Esophagus squamous epithelium (tissue), 5 donors: ENCODE results near the gene TIE1. TPM values are rescaled to one million over a fixed set of nuclear protein-coding genes. Genes with fewer than 3 reads are reported as not detected.

Source experiments
- DNase-seq: peaks from one replicate; lab custom pipeline; 2025; lab: John Stamatoyannopoulos, UW
- H3K27ac ChIP-seq, 4 donors: fragments of 200-600 bp; sonication (generic); one replicate each; pipeline ENCODE4 v1.5.1; 2016 to 2019; ENCODE audit warnings: mild to moderate bottlenecking in 1 of 4
- H3K27me3 ChIP-seq, 4 donors: fragments of 200-600 bp; sonication (generic); 1 replicate in 3 of 4; 2 replicates in 1 of 4; pipeline versions ENCODE4 v1.5.1 to v1.6.0; 2017 to 2021; ENCODE audit warnings: antibody characterized with exemption in 1 of 4
- H3K36me3 ChIP-seq, 3 donors: fragments of 200-600 bp; sonication (generic); one replicate each; pipeline ENCODE4 v1.5.1; 2016 to 2019
- H3K4me1 ChIP-seq, 3 donors: fragments of 200-600 bp; sonication (generic); one replicate each; pipeline ENCODE4 v1.5.1; 2017 to 2019
- H3K4me3 ChIP-seq, 4 donors: fragments of 200-600 bp; sonication (generic); 1 replicate in 3 of 4; 2 replicates in 1 of 4; pipeline ENCODE4 v1.5.1; 2016 to 2019; ENCODE audit warnings: mild to moderate bottlenecking in 2 of 4, moderate library complexity in 1 of 4
- H3K9me3 ChIP-seq, 3 donors: fragments of 200-600 bp; sonication (generic); one replicate each; pipeline ENCODE4 v1.5.1; 2016 to 2019
- CTCF ChIP-seq, 6 experiments: fragments of 450-650 bp in 4 of 6; fragments of 200-600 bp in 2 of 6; sonication (generic) in 2 of 6; IDR thresholded peaks; one replicate each; pipeline ENCODE4 v1.5.1; 2016 to 2019; ENCODE audit warnings: antibody characterized with exemption in 6 of 6, mild to moderate bottlenecking in 4 of 6, moderate library complexity in 4 of 6
- POLR2A ChIP-seq, 4 donors: fragments of 450-650 bp; IDR thresholded peaks; one replicate each; pipeline ENCODE4 v1.6.1; 2017; ENCODE audit warnings: antibody characterized with exemption in 4 of 4, mild to moderate bottlenecking in 4 of 4, moderate library complexity in 3 of 4
- WGBS, 2 donors: methylation state at CpG; one replicate each; pipeline ENCODE4 v1.1.5; 2018; 5-methylcytosine and 5-hydroxymethylcytosine counted together
- intact Hi-C: fragments of 100-400 bp; cut with DNase I; formaldehyde crosslinking; loops from one replicate; pipeline ENCODE4 v1.15.0; 2022
- total RNA-seq, 4 donors: library from RNA; depleted of rRNA; stranded (reverse); fragments of >200 nt; gene quantifications; one replicate each; pipeline ENCODE4 v1.1.0, GENCODE V29; 2016
- donor health status: DM: yes; HTN: yes; CAD: no.

Gene TIE1
- total RNA-seq, 4 donors from 2014 or later = 3.1 to 16.6 (median 5.9) TPM

GRCh38 chr1:43309405-43310025 is 8.7 kb downstream of the TIE1 start:
- no peak for TF ChIP-seq CTCF (IDR thresholded peaks at IDR 0.05)
- H3K27me3 ChIP-seq = no peaks in the 10 kb centered on the region
- H3K36me3 ChIP-seq = peaks cover 0 to 9% (median 0%) of the 10 kb centered on the region in 3 donors
- WGBS, 2 donors = 68 to 86% methylated on average over 10 to 12 of the region's 13 CpGs
- DNase-seq = no peak
- intact Hi-C loops = no loop called here
- no peaks in the 10 kb centered on the region for H3K9me3 ChIP-seq
- H3K4me1 ChIP-seq = peaks cover 0 to 6% (median 0%) of the 10 kb centered on the region in 3 donors
- H3K27ac ChIP-seq = no peak overlapping the region
- no peak overlapping the region for H3K4me3 ChIP-seq

GRCh38 chr1:43311521-43311920 is 10.7 kb downstream of the TIE1 start:
- Histone ChIP-seq H3K27ac (no peak overlapping the region), H3K4me1 (no peaks in the 10 kb centered on the region), H3K36me3 (peaks cover 0 to 9% (median 0%) of the 10 kb centered on the region in 3 donors), H3K4me3 (no peak overlapping the region), H3K27me3 (no peaks in the 10 kb centered on the region), H3K9me3 (no peaks in the 10 kb centered on the region)
- WGBS, 2 donors = 67 to 94% methylated on average over 2 to 5 of the region's 9 CpGs
- no peak for TF ChIP-seq POLR2A (IDR thresholded peaks at IDR 0.05)
- no peak for TF ChIP-seq CTCF (IDR thresholded peaks at IDR 0.05)
- intact Hi-C loops = no loop called here
- no peak for DNase-seq

GRCh38 chr1:43312212-43312623 is 11.4 kb downstream of the TIE1 start:
- Histone ChIP-seq H3K4me3 (no peak overlapping the region), H3K9me3 (no peaks in the 10 kb centered on the region), H3K4me1 (no peaks in the 10 kb centered on the region), H3K36me3 (peaks cover 0 to 9% (median 0%) of the 10 kb centered on the region in 3 donors), H3K27me3 (no peaks in the 10 kb centered on the region), H3K27ac (no peak overlapping the region)
- no peak for DNase-seq
- WGBS, 2 donors = no CpG with 5 or more reads among the region's 19 CpGs
- intact Hi-C loops = no loop called here
- TF ChIP-seq POLR2A (IDR thresholded peaks at IDR 0.05) (no peak), CTCF (IDR thresholded peaks at IDR 0.05) (no peak)

- intact Hi-C loops = no loop called here
- Histone ChIP-seq H3K9me3 (no peaks in the 10 kb centered on the region), H3K4me3 (no peak overlapping the region), H3K36me3 (peaks cover 0 to 9% (median 0%) of the 10 kb centered on the region in 3 donors), H3K27ac (no peak overlapping the region), H3K4me1 (no peaks in the 10 kb centered on the region), H3K27me3 (no peaks in the 10 kb centered on the region)
- 86 to 87% methylated on average over 7 to 10 of the region's 24 CpGs for WGBS, 2 donors
- TF ChIP-seq POLR2A (IDR thresholded peaks at IDR 0.05) = no peak
- TF ChIP-seq CTCF (IDR thresholded peaks at IDR 0.05) = no peak
- DNase-seq = no peak
Measured at GRCh38 chr1:43312663-43313515, 12.1 kb downstream of the TIE1 start.

- Histone ChIP-seq H3K36me3 (peaks cover 0 to 9% (median 0%) of the 10 kb centered on the region in 3 donors), H3K4me1 (no peaks in the 10 kb centered on the region), H3K4me3 (no peak overlapping the region), H3K27me3 (no peaks in the 10 kb centered on the region), H3K9me3 (no peaks in the 10 kb centered on the region), H3K27ac (no peak overlapping the region)
- DNase-seq = no peak
- intact Hi-C loops = no loop called here
- TF ChIP-seq POLR2A (IDR thresholded peaks at IDR 0.05) (no peak), CTCF (IDR thresholded peaks at IDR 0.05) (no peak)
- WGBS, 2 donors = 73 to 82% methylated on average over 8 to 9 of the region's 10 CpGs
Measured at GRCh38 chr1:43313771-43314170, 13.0 kb downstream of the TIE1 start.
